NK-92 (cell line): ENCODE data around the gene LAMP2.

ENCODE experiments used
- DNase-seq: peaks from one replicate; lab custom pipeline; 2025; ENCODE audit not compliant: unreplicated experiment; lab: John Stamatoyannopoulos, UW

The LAMP2 gene

DNA sequence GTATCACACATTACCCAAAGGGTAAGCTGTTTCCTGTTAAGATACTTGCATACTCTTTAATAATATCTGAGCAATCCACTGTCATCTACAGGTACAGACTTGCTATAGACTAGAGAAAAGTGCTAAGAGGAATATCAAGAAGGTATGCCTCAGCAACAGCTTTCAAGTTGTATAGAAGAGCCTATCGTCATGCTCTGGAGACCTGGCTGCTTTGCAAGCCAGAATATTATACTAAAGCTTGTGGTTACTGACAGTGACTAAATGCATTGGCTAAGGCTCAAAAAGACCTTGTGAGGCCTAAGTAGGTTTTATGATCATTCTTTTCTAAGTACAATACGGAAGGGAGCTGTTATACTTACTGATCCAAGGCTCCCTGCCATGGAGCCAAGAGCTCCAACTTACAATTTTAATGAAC, 11.3 kb downstream of the LAMP2 start:
- DNase-seq = no peak

DNA sequence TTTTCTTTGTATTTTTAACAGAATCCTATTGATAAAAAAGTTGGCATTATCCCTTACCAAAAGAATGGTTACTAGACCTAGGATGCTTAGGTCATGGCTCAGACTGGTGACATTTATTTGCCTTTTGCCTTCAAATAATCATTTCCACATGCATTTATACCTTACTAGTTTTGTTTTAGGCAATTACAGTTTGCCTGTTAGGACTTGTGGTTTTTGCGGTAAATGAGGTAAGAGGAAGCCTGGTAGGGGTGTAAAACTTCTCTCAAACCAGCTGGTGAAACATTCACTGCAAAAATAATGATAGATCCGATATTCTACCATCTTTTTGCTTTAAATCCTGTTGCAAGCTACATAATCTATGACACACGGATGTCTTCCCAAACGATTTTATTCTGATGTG, 12.1 kb downstream of the LAMP2 start:
- DNase-seq = no peak

DNA sequence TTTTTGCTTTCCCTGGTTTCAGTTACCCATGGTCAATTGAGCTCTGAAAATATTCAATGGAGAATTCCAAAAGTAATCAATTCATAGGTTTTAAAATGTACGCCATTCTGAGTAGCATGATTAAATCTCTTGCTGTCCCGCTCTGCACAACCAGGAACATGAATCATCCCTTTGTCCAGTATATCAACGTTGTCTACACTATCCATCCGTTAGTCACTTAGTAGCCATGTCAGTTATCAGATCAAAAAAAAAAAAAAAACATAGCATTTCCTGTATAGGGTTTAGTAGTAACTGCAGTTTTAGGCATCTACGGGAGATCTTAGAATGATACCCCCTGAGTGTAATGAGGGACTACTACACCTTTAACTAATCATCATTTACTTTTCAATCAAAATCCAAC, 15.1 kb downstream of the LAMP2 start:
- no peak for DNase-seq

DNA sequence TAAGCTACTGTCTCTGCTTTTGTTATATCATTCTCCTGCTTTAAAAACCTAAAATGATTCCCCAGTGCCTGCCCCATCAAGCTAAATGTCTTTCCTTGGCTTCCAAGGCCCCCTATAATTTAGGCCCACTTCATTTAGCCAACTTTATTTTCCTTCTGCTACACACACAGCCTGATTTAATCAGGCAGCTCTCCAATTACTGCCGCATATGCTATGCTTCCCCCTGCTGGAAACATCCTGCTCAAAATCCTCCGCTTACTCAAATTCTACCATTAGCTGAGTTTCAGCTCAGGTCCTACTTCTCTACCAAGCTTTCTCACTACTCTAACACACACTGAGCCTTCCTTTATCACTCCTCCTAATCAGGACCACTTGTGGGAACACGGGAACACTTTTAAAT, 17.0 kb downstream of the LAMP2 start:
- DNase-seq = no peak

DNA sequence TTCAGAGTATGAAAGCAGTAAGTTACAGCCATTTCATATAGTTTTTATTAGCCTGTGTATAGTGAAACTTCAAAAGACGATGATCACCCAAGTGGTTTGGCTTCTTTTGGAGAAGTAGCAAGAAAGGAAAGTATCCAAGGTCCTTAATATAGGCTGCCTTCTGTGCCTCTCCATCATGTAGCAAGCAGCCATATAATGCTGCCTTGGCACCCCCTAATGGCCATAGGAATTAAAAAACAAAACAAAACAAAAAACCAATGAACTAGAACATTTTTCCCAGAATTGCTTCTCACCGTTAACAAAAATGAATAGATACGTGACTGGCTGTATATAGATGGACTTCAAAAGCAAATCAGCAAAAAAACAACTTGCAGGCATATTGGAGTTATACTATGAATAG, 18.9 kb downstream of the LAMP2 start:
- no peak for DNase-seq

DNA sequence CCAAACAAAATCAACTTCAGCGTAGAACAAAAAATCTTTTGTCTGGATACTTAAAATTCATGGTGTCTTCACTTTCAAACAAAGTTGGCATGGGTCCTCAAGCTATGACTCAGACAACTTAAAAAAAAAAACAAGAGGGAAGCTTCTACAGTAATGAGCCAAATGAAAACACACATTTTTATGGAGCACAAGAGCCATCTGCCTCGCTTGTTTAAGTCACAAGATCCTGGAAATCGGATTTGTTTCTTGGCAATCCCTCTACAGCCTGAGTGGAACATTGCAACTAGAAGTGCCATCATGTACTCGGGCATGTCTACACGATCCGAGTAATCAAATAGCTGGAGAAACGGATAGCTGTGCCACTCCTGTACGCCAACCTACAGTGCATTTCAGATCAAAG, 22.6 kb downstream of the LAMP2 start:
- DNase-seq = no peak

DNA sequence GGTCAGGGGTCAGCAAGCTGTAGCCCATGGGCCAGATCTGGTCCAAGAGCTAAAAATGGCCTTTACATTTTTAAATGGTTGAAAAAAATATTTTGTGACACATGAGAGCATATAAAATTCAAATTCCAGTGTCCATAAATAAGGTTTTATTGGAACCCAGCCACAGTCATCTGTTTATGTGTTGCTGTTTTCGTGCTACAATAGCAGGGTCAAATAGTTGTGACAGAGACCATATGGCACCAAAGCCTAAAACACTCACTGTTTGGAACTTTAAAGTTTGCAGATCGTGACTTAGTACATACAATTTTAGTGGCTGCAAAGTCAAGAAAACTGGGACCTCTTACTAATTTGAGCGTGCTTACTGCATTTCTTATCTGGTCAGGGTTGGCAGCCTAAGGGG, 29.2 kb downstream of the LAMP2 start:
- DNase-seq = no peak

DNA sequence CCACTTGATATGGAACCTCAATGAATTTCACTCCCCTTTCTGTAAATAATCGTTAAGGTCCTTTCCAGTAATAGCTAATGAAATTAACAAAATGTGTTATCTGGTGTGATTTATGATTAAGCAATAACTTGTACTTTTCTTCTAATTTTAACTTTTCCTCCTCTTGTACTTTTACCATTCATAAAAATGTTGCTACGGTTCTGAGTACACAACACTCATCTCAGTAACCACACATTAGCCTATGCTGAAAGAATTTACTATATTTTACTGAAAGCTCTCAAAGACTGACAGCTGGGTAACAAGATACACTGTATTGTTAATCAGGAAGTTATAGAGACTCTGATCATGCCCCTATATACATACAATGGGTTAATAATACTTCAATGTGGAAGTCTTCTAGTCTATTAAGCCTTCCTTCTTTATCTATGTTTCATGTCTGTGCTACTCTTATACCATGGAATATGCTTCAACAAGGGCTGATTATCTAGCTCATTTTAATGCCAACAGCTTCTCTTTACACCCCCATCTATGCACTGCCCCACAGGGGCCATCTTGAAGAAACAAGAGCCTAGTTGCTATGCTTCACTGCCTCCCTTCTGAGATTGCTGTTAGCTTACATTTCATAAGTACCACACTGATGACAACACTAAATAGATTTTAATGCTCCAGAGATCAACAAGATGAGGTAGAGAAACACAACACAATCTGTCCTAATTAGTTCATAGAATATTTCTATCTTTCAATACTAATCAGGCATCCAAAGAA, 39.1 kb downstream of the LAMP2 start:
- DNase-seq = no peak

DNA sequence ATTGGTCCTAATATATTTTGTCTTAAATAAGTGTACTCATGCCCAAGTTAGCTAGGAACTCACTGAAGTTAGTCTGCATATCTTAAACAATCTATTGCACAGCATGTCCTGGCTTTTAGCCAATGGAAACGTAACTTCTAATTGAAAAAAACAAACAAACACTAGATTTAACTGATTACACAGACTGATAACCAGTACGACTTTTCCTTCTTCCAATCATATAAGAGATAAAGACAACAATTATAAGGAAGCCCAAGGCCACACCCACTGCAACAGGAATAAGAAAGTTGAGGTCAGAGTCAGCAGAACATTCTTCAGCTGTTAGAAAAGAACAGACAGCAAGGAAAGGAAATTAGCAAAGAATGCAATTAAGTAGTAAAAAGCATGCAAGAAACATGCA, 40.8 kb downstream of the LAMP2 start:
- no peak for DNase-seq

DNA sequence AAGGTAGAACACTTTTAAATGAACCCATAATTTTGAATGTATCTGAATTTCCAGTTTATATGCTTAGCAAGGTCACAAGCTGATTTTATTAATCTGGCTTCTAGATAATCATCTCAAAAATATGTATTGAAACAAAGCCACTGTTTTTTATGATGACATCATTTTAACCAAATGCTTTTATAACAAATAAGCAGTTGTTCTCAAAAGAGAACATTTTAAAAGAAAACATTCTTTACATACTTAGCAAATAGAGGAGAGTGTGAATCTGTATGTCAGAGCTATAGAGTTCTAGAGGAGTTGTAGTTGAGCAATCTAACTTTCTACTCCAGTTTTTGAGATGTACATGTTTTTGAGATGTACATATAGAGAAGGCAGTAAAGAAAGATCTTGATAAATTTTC, 42.5 kb downstream of the LAMP2 start:
- DNase-seq = no peak

DNA sequence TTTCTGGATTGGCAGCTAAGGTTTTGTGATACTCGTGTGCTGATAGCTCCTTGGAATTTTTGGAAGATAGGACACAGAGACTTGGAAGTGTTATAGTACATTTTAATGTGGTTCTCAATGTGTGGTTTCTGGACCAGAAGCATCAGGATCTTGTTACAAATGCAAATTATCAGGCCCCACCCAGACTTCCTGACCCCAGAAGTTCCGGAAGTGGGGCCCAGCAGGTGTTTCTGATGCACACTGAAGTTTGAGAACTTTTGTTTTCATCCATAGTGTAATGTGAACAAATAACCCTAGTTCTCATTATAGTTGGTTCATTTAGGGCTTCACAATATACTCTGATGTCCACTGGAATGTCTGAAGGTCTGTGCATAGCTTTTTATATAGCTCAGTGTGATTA, 49.6 kb downstream of the LAMP2 start:
- DNase-seq = no peak

DNA sequence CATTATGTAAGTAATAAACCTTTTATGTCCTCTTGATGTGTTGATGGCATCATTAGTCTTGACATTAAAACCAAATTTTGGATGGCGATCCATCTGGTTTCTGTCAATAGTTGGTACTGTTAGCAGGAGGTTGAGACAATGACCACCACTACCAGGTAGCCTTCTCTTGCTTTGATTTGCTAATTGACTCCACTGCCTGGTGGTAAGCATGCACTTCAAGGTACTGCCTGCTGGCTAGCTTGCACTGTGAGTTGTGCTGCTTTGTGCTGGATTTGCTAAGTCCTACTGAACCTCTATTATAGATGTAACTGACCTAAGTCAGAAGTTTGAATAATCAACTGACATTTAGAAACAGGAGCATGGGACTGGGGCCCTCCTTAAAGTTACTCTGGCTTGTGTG, 60.9 kb downstream of the LAMP2 start:
- no peak for DNase-seq

DNA sequence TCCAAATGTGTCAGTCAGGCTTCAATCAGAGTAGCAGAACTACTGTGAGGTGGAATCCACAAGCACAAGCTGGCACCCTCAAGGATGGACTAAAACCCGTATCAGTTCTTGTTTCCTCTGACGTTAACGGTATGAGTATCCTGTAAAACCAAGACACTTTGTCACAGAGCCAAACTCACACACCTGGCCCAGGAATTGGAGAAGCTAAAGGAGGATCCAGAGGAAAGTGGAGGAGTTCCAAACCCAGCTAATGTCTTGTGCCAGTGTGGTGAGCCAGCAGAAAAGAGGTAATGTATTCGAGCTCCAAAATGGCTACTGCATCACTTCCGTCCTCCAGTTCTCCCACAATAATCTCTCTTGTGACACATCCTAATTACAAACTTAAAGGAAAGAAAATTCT, 62.5 kb downstream of the LAMP2 start:
- DNase-seq = no peak

DNA sequence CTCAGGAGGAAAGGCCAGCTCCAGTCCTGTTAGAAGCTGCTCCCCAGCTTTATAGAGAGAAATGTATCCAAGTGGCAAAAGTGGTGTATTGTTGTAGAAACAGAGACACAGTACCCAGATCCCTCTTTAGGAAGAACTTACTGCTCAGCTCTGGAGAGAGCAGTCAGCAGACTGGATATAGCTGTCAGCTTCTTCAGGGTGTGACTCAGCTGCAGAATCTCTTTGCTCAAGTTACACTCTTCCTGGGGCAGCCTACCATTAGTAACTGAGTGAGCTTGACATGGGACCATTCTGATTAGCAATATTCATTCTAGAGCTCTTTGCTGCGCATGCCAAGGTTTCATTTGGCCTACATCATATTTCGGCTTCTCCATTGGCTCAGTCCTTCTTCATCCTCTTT, 66.7 kb downstream of the LAMP2 start:
- DNase-seq = no peak

DNA sequence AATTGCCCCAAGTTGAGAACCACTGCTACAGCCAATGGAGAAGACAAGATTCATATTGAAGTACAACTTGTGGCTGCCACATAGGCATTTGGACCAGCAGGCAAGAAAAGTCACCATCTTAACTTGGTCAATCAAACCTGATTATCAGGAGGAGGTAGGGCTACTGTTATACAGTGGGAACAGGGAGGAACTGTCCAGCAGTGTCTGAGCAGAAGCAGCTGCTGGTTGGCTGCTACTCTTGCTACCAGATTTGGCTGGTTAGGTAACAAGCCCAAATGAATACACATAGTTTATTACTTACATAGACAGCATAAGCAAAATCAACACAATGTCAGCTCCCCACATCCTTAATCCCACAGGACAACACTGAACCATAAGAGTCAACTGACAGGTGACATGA, 67.8 kb downstream of the LAMP2 start:
- no peak for DNase-seq

DNA sequence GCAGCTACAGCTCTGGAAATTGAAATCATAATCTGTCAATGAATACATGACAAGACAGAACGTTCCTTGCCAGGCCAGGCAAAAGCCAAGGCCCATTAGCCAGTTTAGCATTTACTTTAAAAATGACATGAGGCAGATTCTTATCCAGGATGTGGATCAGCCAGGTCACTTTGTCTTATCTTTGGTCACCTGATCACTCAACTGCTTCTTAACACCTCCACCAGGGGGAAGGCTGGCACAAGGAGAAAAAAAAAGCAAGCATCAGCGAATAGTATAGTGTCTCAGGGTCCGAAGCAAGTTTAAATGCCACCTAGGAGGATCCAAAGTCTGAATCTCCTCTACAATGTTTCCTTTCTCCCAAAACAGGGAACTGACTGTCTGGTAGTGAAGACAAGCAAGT, 88.4 kb downstream of the LAMP2 start:
- DNase-seq = no peak

DNA sequence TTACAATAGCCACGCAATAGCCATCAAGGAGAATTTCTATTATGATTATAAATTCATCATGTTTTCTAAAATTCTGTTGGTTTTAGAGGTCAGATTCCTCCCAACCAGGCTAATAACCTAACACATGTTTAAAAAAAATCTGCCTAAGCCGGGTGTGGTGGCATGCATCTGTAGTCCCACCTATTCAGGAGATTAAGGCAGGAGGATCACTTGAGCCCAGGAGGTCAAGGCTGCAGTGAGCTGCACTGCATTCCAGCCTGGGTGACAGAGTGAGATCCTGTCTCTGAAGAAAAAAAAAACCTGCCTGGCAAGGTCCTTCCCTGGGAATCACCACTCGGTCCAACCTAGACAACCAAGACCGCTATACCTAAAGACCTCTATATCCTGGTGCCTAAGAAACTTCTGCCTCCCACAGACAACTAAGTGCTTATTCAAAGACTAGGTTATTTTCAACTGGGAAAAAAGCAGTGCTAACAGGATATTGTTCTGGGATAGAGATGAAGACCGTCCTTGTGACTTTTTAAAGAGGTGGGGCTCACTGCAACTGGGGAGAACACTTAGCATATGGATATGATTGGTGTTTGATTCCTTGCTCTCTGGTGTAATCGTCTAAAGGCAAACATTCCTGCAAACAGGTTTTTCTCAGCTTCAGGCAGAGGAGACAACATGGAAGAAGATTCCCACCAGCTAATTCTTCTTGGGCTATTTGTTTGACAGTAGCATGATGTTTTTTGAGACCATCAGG, 89.0 kb downstream of the LAMP2 start:
- no peak for DNase-seq

DNA sequence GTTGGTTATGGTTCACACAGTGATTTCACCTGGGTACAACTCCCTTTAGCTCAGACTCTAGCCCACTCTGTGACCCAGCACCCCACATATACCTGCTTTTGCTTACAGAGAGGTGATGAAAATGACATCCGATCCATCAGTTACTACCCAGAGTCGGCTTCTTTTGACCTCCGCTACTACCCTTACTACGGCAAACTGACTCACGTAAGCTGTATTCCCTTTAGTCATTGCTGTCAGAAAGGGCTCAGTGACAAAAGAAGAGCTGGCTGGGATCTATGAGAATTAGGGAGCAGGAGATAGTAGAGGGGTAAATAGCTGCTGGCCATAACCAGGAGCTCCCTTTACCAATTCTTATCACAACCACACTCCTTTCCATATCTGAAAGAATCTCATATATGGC, 90.5 kb downstream of the LAMP2 start:
- no peak for DNase-seq
